Suprapubic skin (tissue), 4 donors: ENCODE data around the gene CNOT6L. TPM values are rescaled to one million over a fixed set of nuclear protein-coding genes. Genes with fewer than 3 reads are reported as not detected.

ENCODE experiments used
- DNase-seq, 2 donors: peaks; one replicate each; pipeline ENCODE4 v3.0.0-alpha.2; 2019; ENCODE audit warnings: low spot score in 2 of 2
- H3K27ac ChIP-seq: fragments of 200-600 bp; sonication (generic); one replicate; pipeline ENCODE4 v1.5.1; 2019
- H3K27me3 ChIP-seq: fragments of 200-600 bp; sonication (generic); one replicate; pipeline ENCODE4 v1.5.1; 2019
- H3K36me3 ChIP-seq: fragments of 200-600 bp; sonication (generic); one replicate; pipeline ENCODE4 v1.5.1; 2019
- H3K4me1 ChIP-seq: fragments of 200-600 bp; sonication (generic); one replicate; pipeline ENCODE4 v1.5.1; 2019
- H3K4me3 ChIP-seq: fragments of 200-600 bp; sonication (generic); one replicate; pipeline ENCODE4 v1.5.1; 2019; ENCODE audit warnings: mild to moderate bottlenecking
- H3K9me3 ChIP-seq: fragments of 200-600 bp; sonication (generic); one replicate; pipeline ENCODE4 v1.5.1; 2019
- EP300 ChIP-seq: sonication (generic); formaldehyde crosslinking; IDR thresholded peaks from one replicate; pipeline ENCODE4 v1.6.1; 2017; ENCODE audit warnings: antibody characterized with exemption
- POLR2A ChIP-seq, 2 donors: fragments of 450-650 bp; IDR thresholded peaks; one replicate each; pipeline ENCODE4 v1.6.1; 2017; ENCODE audit warnings: antibody characterized with exemption in 2 of 2, mild to moderate bottlenecking in 2 of 2, moderate library complexity in 2 of 2
- POLR2AphosphoS5 ChIP-seq, 3 donors: sonication (generic); formaldehyde crosslinking; IDR thresholded peaks; one replicate each; pipeline ENCODE4 v1.6.1; 2017; ENCODE audit warnings: antibody characterized with exemption in 3 of 3
- WGBS: methylation state at CpG from one replicate; pipeline ENCODE4 v1.1.5; 2018; 5-methylcytosine and 5-hydroxymethylcytosine counted together
- total RNA-seq, 4 donors: library from RNA; depleted of rRNA; stranded (reverse); fragments of >200 nt; gene quantifications; one replicate each; pipeline ENCODE4 v1.1.0, GENCODE V29; 2016
- TF ChIP-seq, protein P1 (sequence below), 2 donors: fragments of 200-600 bp in 1 of 2; fragments of 450-650 bp in 1 of 2; sonication (generic) in 1 of 2; IDR thresholded peaks; one replicate each; pipeline ENCODE4 v1.5.1; 2016 to 2019; ENCODE audit warnings: antibody characterized with exemption in 2 of 2, mild to moderate bottlenecking in 1 of 2, moderate library complexity in 1 of 2

CNOT6L gene
- total RNA-seq, 4 donors from 2014 or later: 21.3 to 45.8 (median 39.6) TPM

- Histone ChIP-seq H3K4me1 (no peaks in the 10 kb centered on the region), H3K36me3 (no peaks in the 10 kb centered on the region), H3K27ac (no peak overlapping the region), H3K9me3 (no peaks in the 10 kb centered on the region), H3K4me3 (no peak overlapping the region), H3K27me3 (no peaks in the 10 kb centered on the region)
- TF ChIP-seq, protein P1, sequence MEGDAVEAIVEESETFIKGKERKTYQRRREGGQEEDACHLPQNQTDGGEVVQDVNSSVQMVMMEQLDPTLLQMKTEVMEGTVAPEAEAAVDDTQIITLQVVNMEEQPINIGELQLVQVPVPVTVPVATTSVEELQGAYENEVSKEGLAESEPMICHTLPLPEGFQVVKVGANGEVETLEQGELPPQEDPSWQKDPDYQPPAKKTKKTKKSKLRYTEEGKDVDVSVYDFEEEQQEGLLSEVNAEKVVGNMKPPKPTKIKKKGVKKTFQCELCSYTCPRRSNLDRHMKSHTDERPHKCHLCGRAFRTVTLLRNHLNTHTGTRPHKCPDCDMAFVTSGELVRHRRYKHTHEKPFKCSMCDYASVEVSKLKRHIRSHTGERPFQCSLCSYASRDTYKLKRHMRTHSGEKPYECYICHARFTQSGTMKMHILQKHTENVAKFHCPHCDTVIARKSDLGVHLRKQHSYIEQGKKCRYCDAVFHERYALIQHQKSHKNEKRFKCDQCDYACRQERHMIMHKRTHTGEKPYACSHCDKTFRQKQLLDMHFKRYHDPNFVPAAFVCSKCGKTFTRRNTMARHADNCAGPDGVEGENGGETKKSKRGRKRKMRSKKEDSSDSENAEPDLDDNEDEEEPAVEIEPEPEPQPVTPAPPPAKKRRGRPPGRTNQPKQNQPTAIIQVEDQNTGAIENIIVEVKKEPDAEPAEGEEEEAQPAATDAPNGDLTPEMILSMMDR (IDR thresholded peaks at IDR 0.05): no peak
- TF ChIP-seq POLR2A (IDR thresholded peaks at IDR 0.05) (no peak), POLR2AphosphoS5 (IDR thresholded peaks at IDR 0.05) (no peak), EP300 (no peak)
- DNase-seq: no peak
- 87% methylated on average over 4 of the region's 4 CpGs for WGBS
Measured at GRCh38 chr4:77671051-77671450, 148.1 kb downstream of the CNOT6L start.

DNA sequence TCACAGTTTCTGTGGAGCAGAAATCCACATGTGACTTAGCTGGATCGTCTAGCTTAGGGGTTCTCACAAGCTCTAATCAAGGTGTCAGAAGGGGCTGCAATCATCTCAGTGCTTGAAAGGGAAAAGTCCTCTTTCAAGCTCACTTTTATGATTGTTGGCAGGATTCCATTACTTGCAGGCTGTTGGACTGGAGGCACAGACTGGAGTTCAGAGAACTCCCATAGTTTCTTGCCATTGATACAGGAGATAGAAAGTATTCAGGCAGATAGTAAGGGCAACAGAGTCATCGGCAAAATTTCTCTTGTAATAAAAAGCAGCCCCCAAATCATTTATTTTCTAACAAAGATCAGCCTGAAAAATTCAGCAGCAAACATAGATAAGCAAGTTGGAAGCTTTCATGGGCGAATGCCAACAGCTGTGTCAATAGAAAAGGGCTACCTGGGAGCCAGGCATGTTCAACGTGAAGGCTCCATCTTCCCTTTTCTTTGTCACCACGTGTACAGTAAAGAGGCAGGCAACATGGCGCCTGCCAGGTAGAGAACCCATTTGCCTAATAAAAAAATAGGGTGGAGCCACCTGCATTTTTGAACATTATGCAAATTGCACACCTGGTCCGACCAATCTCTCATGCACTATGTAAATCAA lies 149.1 kb downstream of the CNOT6L start:
- DNase-seq: no peak
- H3K36me3 ChIP-seq: no peaks in the 10 kb centered on the region
- H3K4me1 ChIP-seq: no peaks in the 10 kb centered on the region
- H3K27ac ChIP-seq: no peak overlapping the region
- no peaks in the 10 kb centered on the region for H3K27me3 ChIP-seq
- TF ChIP-seq, protein P1 (IDR thresholded peaks at IDR 0.05): no peak
- TF ChIP-seq EP300: no peak
- H3K9me3 ChIP-seq: no peaks in the 10 kb centered on the region
- H3K4me3 ChIP-seq: no peak overlapping the region
- WGBS: 71% methylated on average over 7 of the region's 7 CpGs

GRCh38 chr4:77665381-77666069 lies 153.6 kb downstream of the CNOT6L start:
- H3K9me3 ChIP-seq: no peaks in the 10 kb centered on the region
- H3K4me1 ChIP-seq: no peaks in the 10 kb centered on the region
- no peak for DNase-seq
- H3K27ac ChIP-seq: no peak overlapping the region
- H3K36me3 ChIP-seq: no peaks in the 10 kb centered on the region
- no peaks in the 10 kb centered on the region for H3K27me3 ChIP-seq
- H3K4me3 ChIP-seq: no peak overlapping the region
- TF ChIP-seq POLR2AphosphoS5 (IDR thresholded peaks at IDR 0.05) (no peak), EP300 (no peak), POLR2A (IDR thresholded peaks at IDR 0.05) (no peak)
- TF ChIP-seq, protein P1 (IDR thresholded peaks at IDR 0.05): no peak
- 90% methylated on average over 4 of the region's 4 CpGs for WGBS

Other genes starting within 250 kb of the CNOT6L start
- 1 to 10 TPM in 3 of 4 donors, not detected in 1; 1.2 to 1.9 (median 1.3) TPM for gene CXCL13, start 213.5 kb downstream of the CNOT6L start, total RNA-seq
- 10 to 100 TPM; 13.2 to 28.2 (median 15.6) TPM for gene MRPL1, start 43.5 kb upstream of the CNOT6L start, total RNA-seq
- 10 to 100 TPM in 1 of 4 donors, 1 to 10 TPM in 3; 1.4 to 24.9 (median 3.8) TPM for gene FRAS1, start 238.0 kb upstream of the CNOT6L start, total RNA-seq